ENCODE data around the gene CCT3.

The CCT3 gene

DNA sequence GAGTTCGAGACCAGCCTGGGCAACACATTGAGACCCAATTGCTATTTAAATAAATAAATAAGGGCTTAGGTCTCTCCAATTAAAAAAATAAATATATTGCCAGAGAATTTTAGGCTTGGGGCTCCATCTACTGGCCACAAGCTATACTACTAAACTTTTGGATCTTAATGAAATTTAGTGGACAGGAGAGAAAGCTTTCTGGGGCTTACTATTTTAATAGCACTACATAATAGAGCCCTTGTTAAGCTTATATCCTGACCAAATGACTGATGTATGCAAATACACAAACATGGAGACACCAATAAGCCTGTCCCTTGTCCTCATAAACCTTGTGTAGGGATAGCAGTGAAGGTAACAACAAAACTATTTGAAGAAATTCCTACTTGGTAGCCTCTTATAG lies 18.4 kb downstream of the CCT3 start:
- peak; percentile 44 for DNase-seq

DNA sequence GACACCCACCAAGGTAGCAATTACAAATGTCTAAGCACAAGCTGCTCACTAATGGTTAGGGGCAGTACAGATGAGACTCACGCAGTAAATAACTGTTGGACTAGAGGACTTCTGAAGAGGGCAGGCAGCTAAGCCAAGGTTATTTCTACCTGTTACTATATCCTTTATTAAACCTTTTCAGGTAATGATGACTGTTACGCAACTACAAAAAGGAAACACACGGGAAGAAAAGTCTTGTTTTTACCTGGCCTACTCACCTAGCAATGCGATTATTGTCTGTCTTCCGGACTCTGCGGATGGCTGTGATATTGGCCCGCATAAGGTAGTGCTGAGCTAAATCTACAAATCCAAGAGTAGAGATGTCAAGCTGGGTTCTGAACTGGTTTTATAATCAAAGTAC lies 21.2 kb downstream of the CCT3 start:
- DNase-seq: no peak

DNA sequence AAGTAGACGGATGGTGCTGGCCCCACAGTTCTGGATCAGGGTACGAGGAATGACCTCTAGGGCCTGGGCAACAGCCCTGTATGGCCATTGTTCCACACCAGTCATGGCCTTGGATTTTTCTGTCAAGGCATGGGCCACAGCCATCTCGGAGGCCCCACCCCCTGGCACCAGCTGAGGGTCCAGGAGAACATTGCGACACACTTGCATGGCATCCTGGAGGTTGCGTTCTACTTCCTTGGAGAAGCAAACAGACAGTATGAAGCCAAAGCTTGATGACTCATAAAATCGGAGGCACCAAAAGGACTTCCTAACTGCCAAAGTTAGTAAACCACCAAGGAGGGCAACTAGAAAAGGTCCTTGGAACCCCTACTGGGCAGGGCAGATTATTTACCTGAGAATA lies 27.1 kb downstream of the CCT3 start:
- no peak for DNase-seq

DNA sequence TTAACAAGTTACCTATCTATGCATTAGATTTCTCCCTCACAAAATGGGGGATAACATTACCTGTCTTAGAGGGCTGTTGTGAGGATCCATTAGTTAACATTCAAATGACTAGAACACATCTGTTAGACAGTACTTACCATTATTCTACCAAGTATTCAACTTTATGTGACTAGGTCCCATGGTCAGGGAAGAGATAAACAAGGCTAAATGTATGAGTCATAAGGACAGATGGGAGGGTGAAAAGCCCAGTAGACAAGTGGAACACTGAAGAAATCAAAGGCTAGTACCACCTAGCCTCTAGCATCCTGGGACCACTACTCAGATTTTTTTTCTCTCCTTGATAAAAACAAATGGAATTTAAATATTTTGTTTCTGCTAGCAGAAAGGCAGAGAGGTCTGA lies 30.0 kb downstream of the CCT3 start:
- no peak for DNase-seq

DNA sequence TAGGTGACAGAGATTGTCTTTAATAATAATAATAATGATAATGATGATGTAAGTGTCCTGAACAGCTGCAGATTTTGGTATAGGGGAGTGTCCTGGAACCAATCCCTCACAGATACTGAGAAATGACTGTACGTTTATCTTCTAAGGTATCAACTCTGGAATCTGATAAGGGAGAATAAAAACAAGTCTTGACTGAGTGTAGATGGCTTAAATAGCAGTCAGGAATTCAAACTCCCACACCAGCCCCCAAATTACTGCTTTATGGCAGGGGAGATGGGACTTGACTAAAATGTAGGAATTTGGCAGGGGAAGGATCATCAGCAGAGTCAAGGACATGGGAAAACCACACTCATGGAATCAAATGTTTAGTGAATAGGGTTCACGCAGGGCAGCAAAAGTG lies 32.9 kb downstream of the CCT3 start:
- DNase-seq: no peak

DNA sequence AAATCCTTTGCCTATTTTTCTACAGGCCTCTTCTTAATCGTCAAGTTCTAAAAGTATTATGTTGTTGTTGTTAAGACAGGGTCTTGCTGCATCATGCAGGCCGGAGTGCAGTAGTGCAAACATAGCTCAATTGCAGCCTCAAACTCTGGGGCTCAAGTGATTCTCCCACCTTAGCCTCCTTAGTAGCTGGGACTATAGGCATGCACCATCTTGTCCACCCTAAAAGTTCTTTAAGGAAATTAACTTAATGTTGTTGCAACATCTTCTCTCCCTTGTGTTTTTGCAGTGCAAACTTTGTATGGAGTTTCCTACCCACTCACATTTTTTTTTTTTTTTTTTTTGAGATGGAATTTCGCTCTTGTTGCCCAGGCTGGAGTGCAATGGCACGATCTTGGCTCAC lies 34.9 kb downstream of the CCT3 start:
- DNase-seq: no peak

DNA sequence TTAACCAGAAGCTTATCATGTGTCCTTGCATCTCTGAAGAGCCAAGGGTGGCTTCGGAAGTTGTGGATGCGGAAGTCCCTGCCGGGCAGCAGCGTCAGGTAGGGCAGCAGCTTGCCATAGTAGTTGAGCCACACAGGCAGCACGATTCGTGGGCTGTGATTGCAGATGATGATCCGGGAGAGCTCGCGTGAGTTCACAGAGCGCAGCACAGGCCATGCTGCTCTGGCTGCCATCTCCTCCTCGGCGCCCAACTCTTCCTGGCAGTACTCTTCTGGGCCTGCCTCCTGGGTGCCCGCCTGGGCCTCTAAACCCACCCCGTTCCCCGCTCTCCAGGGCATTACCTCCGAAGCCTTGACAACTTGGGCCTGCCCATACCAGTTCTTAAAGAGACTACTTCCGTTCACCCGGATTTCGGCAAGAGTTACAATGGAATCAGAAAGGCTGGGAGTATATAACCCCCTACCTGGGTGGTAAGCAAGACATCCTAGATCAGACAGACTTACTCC lies 39.2 kb downstream of the CCT3 start, which contains the start of gene VHLL:
Gene VHLL, minus strand, starts transcription at position 456 of the 506 bp plus-strand sequence. Its CDS starts 118 bp downstream, at position 338.
- DNase-seq: no peak

DNA sequence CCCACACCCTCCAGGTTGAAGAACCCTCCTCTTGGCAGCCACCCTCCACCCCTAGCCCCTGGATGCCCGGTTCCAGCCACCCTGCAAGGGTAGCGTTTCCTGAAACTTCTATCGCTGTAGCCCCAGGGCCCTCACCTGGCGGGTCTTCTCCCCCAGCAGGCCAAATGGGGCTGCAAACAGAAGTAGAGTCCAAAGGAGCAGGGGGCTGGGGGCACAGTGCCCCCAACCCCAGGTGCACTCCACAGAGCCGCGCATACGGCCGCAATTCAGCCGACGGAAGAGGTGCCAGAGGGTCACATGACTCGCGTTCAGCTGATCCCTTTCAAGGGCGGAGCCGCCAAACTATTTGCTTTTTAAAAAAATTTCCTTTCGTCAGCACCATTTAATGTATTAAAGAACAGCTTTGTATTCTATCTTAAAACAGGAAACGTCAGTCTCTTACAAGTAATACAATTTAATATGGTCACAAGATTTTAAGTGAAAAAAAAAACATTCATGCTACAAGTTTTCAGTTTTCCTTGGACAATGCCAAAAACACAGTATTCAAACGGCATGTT lies 42.6 kb downstream of the CCT3 start, which contains the start of gene GLMP:
Gene GLMP, minus strand, starts transcription at position 289 of the 557 bp plus-strand sequence. Its CDS starts 34 bp downstream, at position 255.
- DNase-seq: peak; percentile 52

DNA sequence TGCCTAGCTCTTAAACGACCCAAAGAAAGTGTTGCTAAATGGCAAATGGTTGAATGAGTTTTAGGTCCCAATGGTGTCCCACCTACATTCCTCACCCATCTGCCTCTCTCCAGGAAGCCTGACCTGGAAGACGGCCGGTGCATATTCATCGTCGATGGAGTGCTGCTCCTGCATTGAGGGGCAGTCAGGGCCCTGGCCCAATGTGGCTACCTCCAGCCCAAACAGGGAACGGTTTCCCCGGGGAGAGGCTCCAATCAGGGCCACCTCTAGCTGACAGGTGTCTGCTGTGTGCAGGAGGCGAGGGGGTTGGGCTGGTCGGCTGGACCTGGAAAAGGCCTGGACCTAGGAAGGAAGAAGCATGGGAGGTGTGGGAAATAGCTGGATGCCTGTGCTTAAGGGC lies 44.2 kb downstream of the CCT3 start:
- no peak for DNase-seq

DNA sequence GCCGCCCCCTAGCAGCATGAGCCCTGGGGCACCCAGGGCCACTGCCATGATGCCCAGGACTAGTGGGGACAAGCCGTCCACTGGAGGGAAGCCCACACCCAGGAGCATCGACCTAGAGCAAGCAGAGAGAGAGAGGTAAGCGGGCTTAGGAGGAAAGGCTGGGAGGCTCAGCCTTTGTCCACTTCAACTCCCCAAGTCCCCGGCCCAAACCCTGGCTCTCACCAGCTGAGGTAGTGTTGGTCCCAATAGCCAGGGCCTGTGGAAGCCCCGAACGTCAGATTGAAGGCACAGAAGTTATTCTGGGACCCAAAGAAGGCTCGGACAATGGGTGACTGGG lies 45.0 kb downstream of the CCT3 start:
- DNase-seq: no peak

DNA sequence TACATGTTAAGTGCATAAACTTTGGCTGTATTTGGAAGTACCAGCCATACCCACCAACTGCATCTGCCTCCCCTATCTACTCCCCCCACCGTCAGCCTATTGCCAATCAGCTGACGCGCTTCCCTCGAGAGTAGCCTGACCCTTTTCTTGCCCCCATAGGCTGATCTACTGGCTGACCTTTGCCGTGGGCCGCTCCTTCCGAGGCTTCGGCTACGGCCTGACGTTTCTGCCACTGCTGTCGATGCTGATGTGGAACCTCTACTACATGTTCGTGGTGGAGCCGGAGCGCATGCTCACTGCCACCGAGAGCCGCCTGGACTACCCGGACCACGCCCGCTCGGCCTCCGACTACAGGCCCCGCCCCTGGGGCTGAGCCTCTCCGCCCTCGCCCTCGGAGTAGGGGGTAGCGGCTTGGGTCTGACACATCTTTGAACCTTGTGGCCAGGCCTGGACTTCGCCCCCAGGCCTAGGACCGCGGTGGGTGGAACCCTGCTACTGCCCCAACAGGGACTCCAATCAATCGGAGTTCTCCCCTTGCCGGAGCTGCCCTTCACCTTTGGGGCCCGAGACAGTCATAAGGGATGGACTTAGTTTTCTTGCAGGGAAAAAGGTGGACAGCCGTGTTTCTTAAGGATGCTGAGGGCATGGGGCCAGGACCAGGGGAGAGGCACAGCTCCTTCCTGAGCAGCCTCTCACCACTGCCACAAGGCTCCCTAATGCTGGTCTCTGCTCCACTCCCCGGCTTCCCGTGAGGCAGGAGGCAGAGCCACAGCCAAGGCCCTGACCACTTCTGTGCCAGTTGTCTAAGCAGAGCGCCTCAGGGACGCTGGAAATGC lies 46.6 kb downstream of the CCT3 start:
- DNase-seq: peak; percentile 24

DNA sequence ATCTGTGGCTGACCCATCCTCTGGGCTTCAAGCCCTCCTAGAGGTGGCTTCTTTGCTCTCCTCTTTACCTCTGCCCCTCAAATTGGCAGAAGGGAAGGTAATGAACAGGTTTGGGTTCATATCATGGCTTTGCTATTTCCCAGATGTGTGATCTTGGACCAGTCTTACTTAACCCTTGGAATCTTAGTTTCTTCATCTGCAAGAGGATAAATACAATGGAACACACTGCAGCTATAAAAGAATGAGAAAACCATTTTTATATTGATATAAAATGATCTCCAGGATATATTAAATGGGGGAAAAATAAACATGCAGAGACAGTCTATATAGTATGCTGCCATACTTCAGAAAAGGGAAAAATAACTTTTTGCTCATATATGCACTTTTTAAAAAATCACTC lies 48.2 kb downstream of the CCT3 start:
- no peak for DNase-seq

DNA sequence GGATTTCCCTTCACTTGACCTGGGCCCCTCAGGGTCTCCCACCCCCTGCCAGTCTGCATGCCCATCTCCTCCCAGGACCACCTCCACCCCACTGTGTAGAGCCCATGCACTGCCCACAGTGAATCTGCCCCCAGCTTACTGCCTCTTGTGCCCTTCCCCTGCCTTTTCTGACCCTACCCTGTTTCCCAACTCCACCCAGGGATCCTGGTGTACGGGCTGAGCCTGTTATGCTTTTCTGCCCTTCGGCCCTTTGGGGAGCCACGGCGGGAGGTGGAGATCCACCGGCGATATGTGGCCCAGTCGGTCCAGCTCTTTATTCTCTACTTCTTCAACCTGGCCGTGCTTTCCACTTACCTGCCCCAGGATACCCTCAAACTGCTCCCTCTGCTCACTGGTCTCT lies 52.0 kb downstream of the CCT3 start:
- no peak for DNase-seq

DNA sequence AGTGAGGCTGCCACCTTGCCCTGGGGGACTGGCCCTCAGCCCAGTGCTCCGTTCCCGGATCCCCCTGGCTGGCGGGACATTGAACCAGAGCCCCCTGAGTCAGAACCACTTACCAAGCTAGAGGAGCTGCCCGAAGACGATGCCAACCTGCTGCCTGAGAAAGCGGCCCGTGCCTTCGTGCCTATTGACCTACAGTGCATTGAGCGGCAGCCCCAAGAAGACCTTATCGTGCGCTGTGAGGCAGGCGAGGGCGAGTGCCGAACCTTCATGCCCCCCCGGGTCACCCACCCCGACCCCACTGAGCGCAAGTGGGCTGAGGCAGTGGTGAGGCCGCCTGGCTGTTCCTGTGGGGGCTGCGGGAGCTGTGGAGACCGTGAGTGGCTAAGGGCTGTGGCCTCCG lies 52.7 kb downstream of the CCT3 start:
- DNase-seq: no peak

DNA sequence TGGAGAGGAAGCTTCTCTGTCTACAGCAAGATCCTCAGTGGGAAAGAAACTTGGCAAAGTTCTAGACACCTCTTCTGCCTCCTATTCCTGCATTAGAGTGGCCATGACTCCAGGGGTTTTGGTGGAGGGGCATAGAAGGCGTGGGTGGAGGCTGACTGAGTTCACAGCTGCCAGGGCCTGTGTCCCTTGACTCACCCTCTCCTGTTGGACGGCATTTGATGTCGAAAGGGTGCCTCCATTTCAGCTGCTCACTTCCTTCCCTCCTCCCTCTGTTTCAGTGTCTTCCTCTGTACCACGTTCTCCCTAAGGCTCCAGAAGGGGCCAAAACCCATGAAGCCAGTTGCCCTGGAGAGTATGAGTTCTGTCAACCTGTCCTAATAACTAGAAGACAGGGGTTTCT lies 53.3 kb downstream of the CCT3 start:
- DNase-seq: no peak

DNA sequence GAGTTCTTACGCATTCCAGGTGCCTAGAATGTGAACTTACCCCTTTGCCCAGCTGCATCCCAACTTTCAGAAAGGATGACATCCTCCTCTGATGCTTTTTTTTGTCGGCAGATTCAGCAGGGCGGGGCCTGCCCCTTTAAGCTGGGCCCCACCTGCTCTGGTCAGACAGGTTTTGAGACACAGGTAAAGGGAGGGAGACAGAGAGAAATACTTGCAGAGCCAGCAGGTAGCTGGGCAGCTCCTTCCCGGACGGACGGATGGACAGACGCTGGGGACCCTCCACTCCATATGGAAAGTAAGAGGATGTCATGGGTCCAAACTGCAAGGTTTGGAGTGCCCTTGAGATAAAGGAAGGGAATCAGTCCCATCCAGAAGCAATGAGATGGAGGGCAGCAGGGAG lies 54.0 kb downstream of the CCT3 start, which contains the start of gene TMEM79:
Gene TMEM79, plus strand, starts transcription at position 214 of the 400 bp plus-strand sequence. CDS start 902 bp downstream, outside the sequence.
- DNase-seq: no peak

DNA sequence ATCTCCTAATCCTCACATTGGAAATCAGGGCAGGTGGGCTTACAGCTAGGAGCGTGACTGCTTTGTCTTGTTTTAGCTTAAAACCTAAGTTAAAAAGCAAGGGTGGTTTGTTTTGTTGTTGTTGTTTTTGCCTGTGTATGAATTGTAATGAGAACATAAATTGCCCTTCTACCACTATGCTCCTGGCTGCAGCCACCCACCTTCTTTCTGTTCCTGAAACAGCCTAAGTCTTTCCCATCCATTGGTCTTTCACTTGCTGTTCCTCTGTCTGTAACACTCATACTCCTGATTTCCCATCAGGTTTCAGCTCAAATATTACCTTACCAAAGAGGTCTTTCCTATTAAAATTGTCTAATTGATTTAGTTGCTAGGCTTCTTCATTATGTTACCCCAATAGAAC lies 54.6 kb downstream of the CCT3 start:
- DNase-seq: no peak

DNA sequence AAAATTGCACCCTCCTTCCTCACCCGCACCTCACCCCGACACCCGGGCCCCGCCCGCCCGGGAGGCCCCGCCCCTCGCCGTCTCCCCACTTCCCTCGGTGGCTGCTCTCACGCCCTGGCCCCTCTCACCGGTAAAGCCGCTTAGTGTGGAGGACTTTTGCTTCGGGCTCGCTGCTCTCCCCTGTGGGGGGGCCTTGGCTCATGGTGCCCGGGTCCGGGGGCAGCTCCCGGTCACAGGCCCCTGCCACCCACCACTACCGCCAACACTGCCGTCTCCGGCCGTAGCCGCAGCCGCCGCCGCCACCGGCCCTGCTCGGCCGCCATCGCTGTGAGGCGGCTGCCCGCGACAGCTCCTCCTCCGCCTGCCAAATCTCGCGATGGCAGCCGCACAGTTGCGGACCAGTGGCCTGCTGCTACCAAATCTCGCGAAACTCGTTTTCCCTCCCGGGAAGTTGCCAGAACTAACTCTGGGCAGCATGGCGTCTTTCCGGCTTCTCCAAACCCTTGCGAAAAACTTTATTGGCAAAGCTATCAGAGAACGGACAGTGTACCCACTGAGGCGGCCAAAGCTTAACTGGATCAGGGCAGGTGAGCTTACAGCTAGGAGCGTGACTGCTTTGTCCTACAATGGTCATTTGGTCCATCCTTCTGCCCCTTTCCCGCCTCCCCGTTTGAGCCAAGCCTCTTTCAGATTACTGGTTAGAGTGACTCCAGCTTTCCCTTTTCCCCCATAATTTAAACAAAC lies 55.4 kb downstream of the CCT3 start, which contains the start of gene SMG5:
Gene SMG5, minus strand, starts transcription at position 347 of the 744 bp plus-strand sequence. Its CDS starts 145 bp downstream, at position 202.
- DNase-seq: peak; percentile 97

DNA sequence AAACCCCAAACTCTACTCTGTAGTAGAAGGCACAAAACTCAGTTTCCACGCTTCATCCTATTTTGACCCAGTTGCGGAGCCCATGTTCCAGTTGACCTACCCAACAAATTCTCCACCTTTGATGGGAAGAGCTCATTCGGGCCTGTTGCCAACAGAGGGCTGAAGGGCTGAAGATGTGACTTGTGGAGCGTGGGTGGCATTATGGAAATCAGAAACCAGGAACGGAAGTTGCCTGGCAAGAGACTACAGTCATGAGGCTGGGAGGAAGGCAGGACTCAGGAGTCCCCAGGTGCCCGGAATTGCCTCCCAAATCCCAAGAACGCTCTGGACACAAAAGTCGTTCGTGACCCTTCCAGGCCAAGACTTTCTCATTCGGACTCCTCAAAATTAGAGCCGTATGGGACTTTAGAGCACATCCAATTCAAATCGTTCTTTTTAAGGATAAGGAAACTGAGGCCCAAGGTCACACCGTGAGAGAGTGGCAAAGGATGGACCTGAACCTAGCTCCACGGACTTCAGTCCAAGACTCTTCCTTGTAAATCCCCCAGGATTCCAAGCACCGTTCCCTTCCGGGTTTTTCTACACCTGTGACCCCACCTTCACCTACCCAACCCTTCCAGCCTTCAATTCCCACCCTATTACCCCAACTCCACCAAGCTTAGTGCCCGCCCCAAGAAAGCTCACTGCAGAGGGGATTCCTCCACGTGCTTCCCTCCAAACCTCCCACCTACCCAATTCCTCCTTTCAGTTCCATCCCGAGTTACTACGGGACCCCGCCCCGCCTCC lies 56.2 kb downstream of the CCT3 start:
- peak; percentile 34 for DNase-seq

DNA sequence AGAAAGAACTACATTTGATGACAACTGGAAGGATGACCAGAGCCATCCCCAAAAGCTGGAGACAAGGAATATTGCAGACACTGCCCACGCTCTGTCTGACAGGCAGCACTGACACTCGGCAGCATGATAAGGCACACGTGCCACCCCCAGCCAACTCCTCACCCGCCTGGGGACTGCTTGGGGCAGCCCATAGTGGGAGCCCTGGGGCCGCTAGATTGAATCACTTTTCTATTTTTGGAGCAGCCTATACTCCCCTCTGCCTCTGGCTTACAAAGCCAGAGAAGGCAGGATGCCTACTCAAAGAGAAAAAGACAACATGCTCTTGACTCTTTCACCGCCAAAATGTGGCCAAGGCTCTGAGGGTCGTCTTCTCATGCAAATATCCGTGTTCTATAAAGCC lies 56.8 kb downstream of the CCT3 start:
- peak; percentile 34 for DNase-seq

DNA sequence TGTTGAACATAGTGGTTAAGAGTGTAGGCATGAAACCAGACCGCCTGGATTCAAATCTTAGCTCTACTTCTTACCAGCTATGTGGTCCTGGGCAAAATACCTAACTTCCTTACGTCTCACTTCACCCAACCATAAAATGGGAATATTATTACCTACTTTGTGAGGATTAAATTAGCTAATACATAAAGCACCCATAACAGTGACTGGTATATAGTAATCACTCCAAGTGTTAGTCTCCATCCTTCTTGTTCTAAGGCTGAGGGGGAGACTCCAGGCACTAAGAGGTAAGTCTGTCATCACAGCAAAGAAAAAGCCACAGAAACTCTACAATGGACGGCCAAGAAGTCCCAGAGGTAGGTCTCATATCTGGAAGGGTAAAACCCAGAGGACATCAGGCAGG lies 58.3 kb downstream of the CCT3 start:
- DNase-seq: no peak

DNA sequence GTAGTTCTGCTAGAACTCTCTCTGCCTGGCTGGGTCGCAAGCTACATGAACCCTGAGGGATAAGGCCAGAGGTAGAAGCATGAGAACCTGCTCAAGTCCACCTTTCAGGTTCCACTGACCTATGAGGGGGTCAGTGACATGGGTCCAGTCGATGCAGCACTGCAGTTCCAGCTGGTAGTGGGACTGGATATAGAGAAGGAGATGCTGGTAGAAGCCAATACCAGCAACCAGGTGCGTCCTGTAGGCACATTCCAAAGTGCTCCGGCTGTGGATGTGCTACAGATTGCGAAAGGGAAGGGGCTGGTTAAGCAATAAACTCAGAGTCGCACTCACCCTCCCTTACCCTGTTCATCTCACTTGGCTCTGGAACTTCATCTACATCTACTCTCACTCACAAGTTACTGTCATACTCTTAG lies 61.1 kb downstream of the CCT3 start:
- no peak for DNase-seq

DNA sequence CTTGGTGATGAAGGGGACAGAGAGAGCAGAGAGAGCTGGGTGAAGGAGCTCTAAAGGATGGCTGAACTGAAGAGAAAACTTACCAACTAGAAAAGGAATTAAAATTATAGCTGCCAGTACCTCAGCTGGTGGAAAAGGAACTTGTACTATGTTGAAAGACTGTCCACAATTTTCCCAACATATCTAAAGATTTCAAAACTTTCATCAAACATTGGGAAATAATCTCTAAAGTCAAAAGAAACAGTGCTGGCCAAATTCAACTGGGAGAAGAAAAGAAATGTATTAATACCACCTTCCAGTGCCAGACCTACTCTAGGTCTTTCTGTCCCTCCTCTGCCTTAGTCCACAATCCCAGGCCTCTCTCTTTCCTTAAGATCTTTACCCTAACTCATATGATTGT lies 61.6 kb downstream of the CCT3 start:
- DNase-seq: no peak

All from kidney glomerular epithelial cell (primary cell).